ENCODE results near the gene VIT.

GRCh38 chr2:36663295-36663694 lies 33.2 kb upstream of the VIT start:
- TF ChIP-seq, protein P1, sequence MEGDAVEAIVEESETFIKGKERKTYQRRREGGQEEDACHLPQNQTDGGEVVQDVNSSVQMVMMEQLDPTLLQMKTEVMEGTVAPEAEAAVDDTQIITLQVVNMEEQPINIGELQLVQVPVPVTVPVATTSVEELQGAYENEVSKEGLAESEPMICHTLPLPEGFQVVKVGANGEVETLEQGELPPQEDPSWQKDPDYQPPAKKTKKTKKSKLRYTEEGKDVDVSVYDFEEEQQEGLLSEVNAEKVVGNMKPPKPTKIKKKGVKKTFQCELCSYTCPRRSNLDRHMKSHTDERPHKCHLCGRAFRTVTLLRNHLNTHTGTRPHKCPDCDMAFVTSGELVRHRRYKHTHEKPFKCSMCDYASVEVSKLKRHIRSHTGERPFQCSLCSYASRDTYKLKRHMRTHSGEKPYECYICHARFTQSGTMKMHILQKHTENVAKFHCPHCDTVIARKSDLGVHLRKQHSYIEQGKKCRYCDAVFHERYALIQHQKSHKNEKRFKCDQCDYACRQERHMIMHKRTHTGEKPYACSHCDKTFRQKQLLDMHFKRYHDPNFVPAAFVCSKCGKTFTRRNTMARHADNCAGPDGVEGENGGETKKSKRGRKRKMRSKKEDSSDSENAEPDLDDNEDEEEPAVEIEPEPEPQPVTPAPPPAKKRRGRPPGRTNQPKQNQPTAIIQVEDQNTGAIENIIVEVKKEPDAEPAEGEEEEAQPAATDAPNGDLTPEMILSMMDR (IDR thresholded peaks at IDR 0.05; ENCODE audit: low read depth, low read length, missing input control) = no peak
- TF ChIP-seq TAF1 (conservative IDR thresholded peaks at IDR 0.05) = no peak
- TF ChIP-seq RAD21 (IDR thresholded peaks at IDR 0.05) = no peak

All from liver (tissue), 3 donors.